Fibroblast of pulmonary artery (primary cell): ENCODE results near the gene TMEM186.
"Not testable (repeated sequence)": the region's sequence is repeated elsewhere in the genome, so short reads cannot be mapped to it uniquely, and the experiment has no call there.

ENCODE experiments used
- DNase-seq: peaks from one replicate; pipeline ENCODE4 v3.0.0-alpha.2; 2010; ENCODE audit warnings: low read depth
- H3K4me3 ChIP-seq: replicated peaks from 2 replicates; pipeline ENCODE4 v1.5.1; 2011; ENCODE audit warnings: low read depth, mild to moderate bottlenecking, control low read depth, low read length, moderate library complexity
- TF ChIP-seq, protein P1 (sequence below): IDR thresholded peaks from 2 replicates; pipeline ENCODE4 v1.5.1; 2011; ENCODE audit warnings: mild to moderate bottlenecking, control low read depth, low read length, inconsistent platforms; ENCODE audit errors: missing control alignments

TMEM186 gene

DNA sequence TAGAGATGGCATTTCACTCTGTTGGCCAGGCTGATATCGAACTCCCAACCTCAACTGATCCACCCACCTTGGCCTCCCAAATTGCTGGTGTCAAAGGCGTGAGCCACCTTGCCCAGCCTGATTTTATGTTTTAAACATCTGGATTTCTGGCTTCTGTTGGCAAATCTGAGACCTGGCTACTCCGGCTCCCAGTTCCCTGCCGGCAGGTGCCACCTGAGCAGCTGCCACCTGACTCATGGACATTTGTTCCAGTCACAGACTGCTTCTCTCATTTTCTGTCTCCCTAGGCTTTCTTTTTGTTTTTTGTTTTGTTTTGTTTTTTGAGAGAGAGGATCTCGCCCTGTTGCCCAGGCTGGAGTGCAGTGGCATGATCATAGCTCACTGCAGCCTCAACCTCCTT lies 9.8 kb upstream of the TMEM186 start:
- TF ChIP-seq, protein P1, sequence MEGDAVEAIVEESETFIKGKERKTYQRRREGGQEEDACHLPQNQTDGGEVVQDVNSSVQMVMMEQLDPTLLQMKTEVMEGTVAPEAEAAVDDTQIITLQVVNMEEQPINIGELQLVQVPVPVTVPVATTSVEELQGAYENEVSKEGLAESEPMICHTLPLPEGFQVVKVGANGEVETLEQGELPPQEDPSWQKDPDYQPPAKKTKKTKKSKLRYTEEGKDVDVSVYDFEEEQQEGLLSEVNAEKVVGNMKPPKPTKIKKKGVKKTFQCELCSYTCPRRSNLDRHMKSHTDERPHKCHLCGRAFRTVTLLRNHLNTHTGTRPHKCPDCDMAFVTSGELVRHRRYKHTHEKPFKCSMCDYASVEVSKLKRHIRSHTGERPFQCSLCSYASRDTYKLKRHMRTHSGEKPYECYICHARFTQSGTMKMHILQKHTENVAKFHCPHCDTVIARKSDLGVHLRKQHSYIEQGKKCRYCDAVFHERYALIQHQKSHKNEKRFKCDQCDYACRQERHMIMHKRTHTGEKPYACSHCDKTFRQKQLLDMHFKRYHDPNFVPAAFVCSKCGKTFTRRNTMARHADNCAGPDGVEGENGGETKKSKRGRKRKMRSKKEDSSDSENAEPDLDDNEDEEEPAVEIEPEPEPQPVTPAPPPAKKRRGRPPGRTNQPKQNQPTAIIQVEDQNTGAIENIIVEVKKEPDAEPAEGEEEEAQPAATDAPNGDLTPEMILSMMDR: no peak
- no peak for DNase-seq
- H3K4me3 ChIP-seq: no peak overlapping the region

DNA sequence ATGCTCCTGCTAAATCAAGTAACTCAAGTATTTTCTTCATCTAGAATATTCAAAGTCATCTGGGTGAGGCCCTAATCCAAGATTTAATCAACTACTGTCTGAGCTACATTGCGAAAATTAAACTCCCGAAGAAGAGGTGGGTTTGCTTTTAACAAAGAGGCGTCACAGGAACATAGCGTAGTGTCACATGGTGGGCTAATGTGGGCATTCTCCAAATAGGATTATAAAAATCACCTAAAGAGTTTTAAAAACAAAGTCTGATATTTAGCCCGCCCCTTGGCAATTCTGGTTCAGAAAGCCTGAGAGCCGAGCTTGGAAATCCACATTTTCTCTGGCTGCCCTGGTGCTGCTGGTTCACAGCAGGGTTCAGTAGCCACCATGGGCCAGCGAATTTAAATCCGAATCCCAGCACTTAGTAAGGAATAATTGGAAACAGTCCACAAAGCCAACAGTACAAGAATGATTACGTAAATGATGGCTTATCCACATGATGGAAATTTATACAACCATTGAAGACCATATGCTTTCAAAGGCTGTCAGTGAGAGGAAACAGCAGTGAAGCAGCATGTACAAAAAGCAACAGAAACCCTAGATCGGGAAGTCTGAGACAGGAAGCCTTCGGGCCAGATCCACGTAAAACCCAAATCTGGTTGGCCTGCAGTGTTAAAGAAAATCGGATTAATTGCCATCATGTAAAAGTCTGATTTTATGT lies 9.0 kb upstream of the TMEM186 start:
- no peak overlapping the region for H3K4me3 ChIP-seq
- no peak for DNase-seq

DNA sequence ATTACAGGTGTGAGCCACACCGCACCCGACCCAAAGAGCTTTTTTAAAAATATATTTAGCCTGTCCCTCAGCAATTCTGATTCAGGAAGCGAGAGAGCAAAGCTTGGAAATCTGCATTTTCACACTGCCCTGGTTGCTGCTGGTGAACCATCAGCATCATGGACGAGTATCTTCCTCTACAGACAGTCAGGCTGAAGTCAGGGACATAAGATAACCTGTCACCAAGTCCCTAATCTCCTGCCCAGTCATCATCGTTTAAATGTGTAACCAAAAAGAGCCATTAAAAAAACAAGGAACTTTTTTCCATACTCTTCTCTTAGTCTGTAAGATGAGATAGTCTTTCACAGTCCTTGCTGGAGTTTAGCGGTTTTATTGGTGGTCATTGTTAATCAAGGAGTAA lies 6.9 kb upstream of the TMEM186 start:
- no peak overlapping the region for H3K4me3 ChIP-seq
- TF ChIP-seq, protein P1: no peak
- no peak for DNase-seq

More for the DNA sequence above, 9.0 kb upstream of the TMEM186 start:
- TF ChIP-seq, protein P1: no peak

DNA sequence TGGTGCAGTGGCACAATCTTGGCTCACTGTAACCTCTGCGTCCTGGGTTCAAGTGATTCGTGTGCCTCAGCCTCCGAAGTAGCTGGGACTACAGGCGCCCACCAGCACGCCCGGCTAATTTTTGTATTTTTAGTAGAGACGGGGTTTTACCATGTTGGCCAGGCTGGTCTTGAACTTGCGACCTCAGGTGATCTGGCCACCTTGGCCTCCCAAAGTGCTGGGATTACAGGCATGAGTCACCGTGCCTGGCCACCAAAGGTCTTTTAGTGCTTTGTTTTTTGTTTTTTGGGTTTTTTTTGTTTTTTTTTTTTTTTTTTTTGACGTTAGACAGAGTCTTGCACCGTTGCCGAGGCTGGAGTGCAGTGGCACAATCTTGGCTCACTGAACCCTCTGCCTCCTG lies 6.3 kb upstream of the TMEM186 start:
- not testable (repeated sequence) for DNase-seq, H3K4me3 ChIP-seq

DNA sequence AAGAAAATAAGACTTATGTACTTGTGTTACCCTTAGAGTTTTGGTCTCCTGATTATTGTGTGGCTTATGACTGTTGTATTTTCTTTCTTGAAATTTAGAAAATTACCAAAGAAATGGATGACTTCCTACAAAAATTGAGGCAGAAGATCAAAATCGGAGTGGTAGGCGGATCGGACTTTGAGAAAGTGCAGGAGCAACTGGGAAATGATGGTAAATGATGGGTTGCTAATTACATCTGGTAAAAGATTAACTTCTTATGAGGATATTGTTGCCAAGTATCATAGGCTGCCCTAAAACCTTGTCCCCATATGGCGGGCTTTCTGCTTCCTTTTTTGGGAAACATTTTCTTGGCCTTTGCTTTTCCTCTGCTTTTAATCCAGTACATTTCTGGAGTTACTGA lies 4.3 kb upstream of the TMEM186 start:
- H3K4me3 ChIP-seq: no peak overlapping the region
- TF ChIP-seq, protein P1: no peak
- DNase-seq: no peak

DNA sequence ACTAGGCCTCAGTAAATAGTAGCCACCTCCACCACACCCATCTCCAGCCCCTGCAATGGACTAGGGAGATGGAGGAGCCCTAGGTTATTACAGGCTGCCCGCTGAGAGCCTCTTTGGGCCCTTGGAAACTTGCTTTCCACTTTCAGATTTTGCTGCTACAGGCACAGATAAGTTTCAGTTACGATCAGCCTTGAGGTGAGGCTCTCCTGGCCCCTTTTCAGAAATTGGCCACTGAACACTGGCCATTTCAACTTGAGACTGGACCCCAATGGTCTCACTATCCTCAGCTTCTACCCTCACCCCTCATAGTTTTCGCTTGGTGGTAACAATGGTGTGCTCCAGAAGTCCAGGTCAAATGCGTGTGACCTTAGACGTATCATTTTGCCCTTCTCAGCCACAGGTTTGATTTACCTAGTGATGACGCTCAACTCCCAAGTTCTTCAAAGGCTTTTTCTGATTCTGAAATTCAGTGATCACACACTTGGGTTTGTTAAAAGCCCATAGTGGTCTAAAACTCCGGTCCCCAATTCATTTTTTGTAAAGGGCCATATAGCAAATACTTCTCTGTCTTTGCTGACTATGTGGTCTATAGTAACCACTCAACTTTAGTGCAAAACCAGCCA lies 1.2 kb upstream of the TMEM186 start:
- DNase-seq: peak; percentile 5

DNA sequence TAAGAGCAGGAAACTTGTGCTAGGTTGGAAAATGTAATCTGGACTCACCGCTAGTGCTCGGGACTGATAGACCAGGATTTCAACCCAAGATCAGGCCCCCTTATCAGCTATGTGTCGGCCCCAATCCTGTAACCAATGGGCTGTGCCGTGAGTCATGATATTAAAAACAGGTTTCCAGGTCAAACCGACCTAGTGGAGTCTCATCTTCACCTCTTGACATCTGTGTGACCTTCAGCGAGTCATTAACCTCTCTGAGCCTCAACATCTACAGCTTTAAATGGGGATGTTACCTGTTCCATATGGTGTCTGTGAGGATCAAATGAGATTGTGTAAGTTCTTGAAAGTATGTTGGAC lies 712 bp upstream of the TMEM186 start:
- peak overlapping the region; percentile 100 for H3K4me3 ChIP-seq
- TF ChIP-seq, protein P1: no peak
- peak; percentile 21 for DNase-seq

More for the DNA sequence above, 1.2 kb upstream of the TMEM186 start:
- H3K4me3 ChIP-seq: peak overlapping the region; percentile 100
- TF ChIP-seq, protein P1: no peak
